ENCODE results near the gene NPTN. TPM values are rescaled to one million over a fixed set of nuclear protein-coding genes. Genes with fewer than 3 reads are reported as not detected.

Gene NPTN
- total and polyA plus RNA-seq, 9 of the 15 experiments (the other 6 are each of a cell fraction or from before 2014, with no cell fraction given): 9.6 to 48.5 (median 21.7) TPM

DNA sequence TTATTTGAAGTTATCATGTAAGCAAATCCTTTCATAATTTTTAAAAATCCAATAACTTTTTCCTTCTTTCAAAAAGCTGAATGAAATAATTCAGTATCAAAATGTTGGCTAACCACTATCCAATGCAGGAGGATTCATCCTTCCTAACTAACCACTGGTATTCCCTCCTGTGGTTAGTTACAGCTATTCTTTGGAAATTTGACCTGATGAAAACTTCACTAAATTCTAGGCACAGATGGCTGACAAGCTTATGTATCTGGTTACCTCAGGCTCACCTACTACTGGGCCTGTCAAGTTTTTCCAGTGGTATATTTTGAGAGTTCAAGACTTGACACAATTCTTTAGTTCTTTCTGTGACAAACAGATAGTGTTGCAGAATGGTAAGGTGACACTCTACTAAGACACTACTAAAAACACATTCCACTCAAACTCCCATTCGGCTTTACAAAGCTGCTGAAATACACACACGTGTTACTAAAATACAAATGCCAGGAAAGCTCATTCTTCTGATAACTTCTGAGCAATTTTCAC, 15.8 kb downstream of the NPTN start:
- Histone ChIP-seq H3K79me2 (ENCODE audit: control insufficient read depth, insufficient read depth, low read length) (peaks cover 89% of the 10 kb centered on the region), H3K4me3 (no peak overlapping the region), H3K36me3 (ENCODE audit: control insufficient read depth, insufficient read depth, low read length) (no peaks in the 10 kb centered on the region), H3K4me1 (replicated peaks in 1 of 2; ENCODE audit: control insufficient read depth in 2 of 2, insufficient read depth in 2 of 2, low read length in 2 of 2) (no peaks in the 10 kb centered on the region), H4K20me1 (replicated peaks; ENCODE audit: control insufficient read depth, insufficient read depth, low read length) (no peaks in the 10 kb centered on the region), H2AFZ (ENCODE audit: low read depth, low read length) (no peak overlapping the region), H3K9me3 (replicated peaks; ENCODE audit: control insufficient read depth, insufficient read depth, low read depth, low read length) (no peaks in the 10 kb centered on the region), H3K27ac (ENCODE audit: extremely low read depth, low read depth, low read length) (no peak overlapping the region), H3K27me3 (ENCODE audit: control insufficient read depth in 2 of 2, insufficient read depth in 2 of 2, low read length in 2 of 2) (no peaks in the 10 kb centered on the region), H3K9ac (ENCODE audit: insufficient read depth in 1 of 2, low read depth in 2 of 2, low read length in 2 of 2) (no peak overlapping the region), H3K9me1 (ENCODE audit: control insufficient read depth, insufficient read depth, low read length) (no peaks in the 10 kb centered on the region), H3K4me2 (ENCODE audit: insufficient read depth, low read length) (no peak overlapping the region)
- intact Hi-C loops (cut with micrococcal nuclease): no loop called here
- DNase-seq (ENCODE audit: extremely low read depth in 1 of 4, low spot score in 3 of 4) (no peak), FAIRE-seq (no peak), ATAC-seq (no peak)
- no TSS peak for BruUV-seq (replicated peaks)
- TF ChIP-seq POLR2AphosphoS2 (IDR thresholded peaks at IDR 0.05; ENCODE audit: low read length) (no peak), ZC3H4 (CRISPR knock-in tag; IDR thresholded peaks at IDR 0.05; ENCODE audit: borderline replicate concordance) (no peak), ETS2 (tag; IDR thresholded peaks at IDR 0.05; ENCODE audit: borderline replicate concordance, poor library complexity, severe bottlenecking) (no peak), CREB1 (IDR thresholded peaks at IDR 0.05) (no peak), CREB1 (CRISPR knock-in tag; IDR thresholded peaks at IDR 0.05) (no peak), RBBP5 (IDR thresholded peaks at IDR 0.05; ENCODE audit: borderline replicate concordance, insufficient read depth, low read length, poor library complexity, severe bottlenecking) (no peak), CBX1 (IDR thresholded peaks at IDR 0.05; ENCODE audit: low read depth) (no peak), SIRT6 (IDR thresholded peaks at IDR 0.05; ENCODE audit: low read depth, low read length) (no peak)
- ChIA-PET POLR2A (interaction anchor here (0.7 to 3.6 kb wide), 5 partner anchors 9 to 14 kb away, joined by 3 to 17 read pairs (median 5); partner anchors contain the start of gene NPTN), CTCF (ENCODE audit: low intra/inter-chr PET ratio) (no interaction called here)
- 61% methylated on average over 2 of the region's 2 CpGs for WGBS (ENCODE audit: insufficient coverage, low coverage, missing lambda C conversion rate)
- in situ Hi-C loops (cut with MboI): no loop called here
